PC-9 (cell line): ENCODE measurements around the gene SUGP2.

Source experiments
- EZH2 ChIP-seq: fragments of 200-600 bp; sonication (generic); IDR thresholded peaks from 2 replicates; pipeline ENCODE4 v1.8.0; 2017; ENCODE audit warnings: antibody characterized with exemption, low read depth
- TF ChIP-seq, protein P1 (sequence below): fragments of 200-600 bp; sonication (generic); conservative IDR thresholded peaks from 2 replicates; pipeline ENCODE4 v1.6.1; 2017; ENCODE audit warnings: mixed run types, antibody characterized with exemption, mild to moderate bottlenecking, moderate library complexity

DNA sequence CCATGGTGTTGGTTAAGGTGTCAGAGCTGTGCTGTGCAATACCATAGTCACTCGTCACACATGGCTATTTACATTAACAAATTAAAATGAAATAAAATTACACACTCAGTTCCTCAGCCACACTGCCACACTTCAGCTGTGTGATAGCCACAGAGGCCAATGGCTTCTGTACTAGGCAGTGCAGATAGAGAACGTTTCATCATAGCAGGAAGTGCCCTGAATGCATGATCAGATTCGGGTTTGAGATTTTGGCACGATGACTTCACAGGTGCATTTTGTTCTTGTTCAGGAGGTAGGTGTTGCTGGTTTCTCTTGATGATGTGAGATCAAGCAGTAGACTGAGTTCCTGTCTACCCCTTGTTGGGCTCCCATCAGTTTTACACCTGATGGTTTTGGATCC, 6.6 kb upstream of the SUGP2 start:
- no peak for TF ChIP-seq EZH2
- TF ChIP-seq, protein P1, sequence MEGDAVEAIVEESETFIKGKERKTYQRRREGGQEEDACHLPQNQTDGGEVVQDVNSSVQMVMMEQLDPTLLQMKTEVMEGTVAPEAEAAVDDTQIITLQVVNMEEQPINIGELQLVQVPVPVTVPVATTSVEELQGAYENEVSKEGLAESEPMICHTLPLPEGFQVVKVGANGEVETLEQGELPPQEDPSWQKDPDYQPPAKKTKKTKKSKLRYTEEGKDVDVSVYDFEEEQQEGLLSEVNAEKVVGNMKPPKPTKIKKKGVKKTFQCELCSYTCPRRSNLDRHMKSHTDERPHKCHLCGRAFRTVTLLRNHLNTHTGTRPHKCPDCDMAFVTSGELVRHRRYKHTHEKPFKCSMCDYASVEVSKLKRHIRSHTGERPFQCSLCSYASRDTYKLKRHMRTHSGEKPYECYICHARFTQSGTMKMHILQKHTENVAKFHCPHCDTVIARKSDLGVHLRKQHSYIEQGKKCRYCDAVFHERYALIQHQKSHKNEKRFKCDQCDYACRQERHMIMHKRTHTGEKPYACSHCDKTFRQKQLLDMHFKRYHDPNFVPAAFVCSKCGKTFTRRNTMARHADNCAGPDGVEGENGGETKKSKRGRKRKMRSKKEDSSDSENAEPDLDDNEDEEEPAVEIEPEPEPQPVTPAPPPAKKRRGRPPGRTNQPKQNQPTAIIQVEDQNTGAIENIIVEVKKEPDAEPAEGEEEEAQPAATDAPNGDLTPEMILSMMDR: no peak
